Cardiac atrium fibroblast (primary cell): Measurements from ENCODE around the gene OVOL2. TPM values are rescaled to one million over a fixed set of nuclear protein-coding genes. Genes with fewer than 3 reads are reported as not detected.

ENCODE experiments used
- total RNA-seq: library from RNA; depleted of rRNA; stranded (reverse); fragments of >200 nt; gene quantifications from 2 replicates; pipeline ENCODE4 v1.2.3, GENCODE V29; 2015

The OVOL2 gene
- total RNA-seq, result not detected in 2 replicates

DNA sequence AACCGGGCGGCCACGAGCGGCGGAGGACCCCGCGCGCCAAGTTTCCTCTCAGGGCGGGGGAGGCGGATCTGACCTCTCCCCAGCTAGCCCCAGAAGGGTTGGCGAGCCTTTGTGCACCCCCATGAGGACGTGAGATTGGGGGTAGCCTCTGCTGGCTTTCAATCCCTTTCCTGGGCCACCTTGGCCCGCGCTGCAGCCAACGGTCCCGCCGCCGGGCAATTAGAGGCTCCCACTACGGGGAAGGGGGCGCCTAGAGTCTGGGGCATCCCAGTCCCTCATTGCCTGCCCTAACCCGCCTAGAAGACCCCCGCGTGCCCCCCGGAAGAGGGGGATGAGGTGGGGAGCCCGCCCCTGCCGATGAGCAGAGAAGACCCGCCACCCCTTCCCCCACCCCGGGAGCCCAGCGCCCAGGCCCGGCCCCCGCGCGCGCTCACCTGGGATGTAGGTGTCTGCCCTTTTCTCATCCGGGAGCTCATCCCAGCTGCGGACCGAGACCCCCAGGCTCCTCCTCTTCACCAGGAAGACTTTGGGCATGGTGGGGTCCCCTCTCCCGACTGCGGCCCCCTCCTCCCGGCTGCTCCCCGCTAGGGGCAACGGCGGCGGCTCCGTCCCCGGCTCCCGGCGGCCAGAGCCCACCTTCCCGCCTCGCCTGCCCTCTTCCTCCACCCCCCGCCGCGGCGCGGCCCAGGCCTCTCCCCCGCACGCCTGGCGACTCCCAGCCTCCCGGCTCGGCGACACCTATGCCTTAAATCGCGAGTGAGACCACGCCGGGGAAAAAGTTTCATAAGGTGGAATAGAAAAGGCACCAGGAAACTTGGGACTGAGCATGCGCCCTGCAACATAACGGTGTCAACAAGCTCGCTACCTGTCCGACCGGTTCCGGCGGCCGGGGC, at the start of gene OVOL2:
Gene OVOL2 (minus strand): TSS at position 816 of the 893 bp plus-strand sequence. CDS start 282 bp downstream, at position 534.

Other genes starting within 250 kb of the OVOL2 start
- gene SNX5, start 89.1 kb downstream of the OVOL2 start, total RNA-seq, result 50.5 and 60.6 TPM in 2 replicates
- gene MGME1, start 88.9 kb downstream of the OVOL2 start, total RNA-seq, result 2.5 and 7.0 TPM in 2 replicates
- 6.5 and 11.3 TPM in 2 replicates for gene KAT14, start 79.9 kb upstream of the OVOL2 start, total RNA-seq
- 13.1 and 16.6 TPM in 2 replicates for gene PET117, start 79.9 kb upstream of the OVOL2 start, total RNA-seq
- gene ZNF133, start 230.6 kb upstream of the OVOL2 start, total RNA-seq, result 20.3 and 28.2 TPM in 2 replicates